Measurements from ENCODE around the gene DEAF1. TPM values are rescaled to one million over a fixed set of nuclear protein-coding genes. Genes with fewer than 3 reads are reported as not detected.

The DEAF1 gene
- total and polyA plus RNA-seq, 2 experiments from 2014 or later: 42.6 to 47.8 TPM

- Histone ChIP-seq H3F3A (replicated peaks; ENCODE audit: low read depth) (peaks cover 22% of the 10 kb centered on the region; the same call in 1 of the 2 replicates), H3K4me1 (ENCODE audit: insufficient read depth) (no peaks in the 10 kb centered on the region), H3K79me2 (replicated peaks; ENCODE audit: insufficient read depth) (peaks cover 3% of the 10 kb centered on the region; the same call in 1 of the 2 replicates), H3K4me2 (no peak overlapping the region), H2AFZ (no peak overlapping the region), H3K36me3 (ENCODE audit: insufficient read depth) (no peaks in the 10 kb centered on the region), H3K9me2 (ENCODE audit: insufficient read depth) (no peaks in the 10 kb centered on the region), H3K27ac (ENCODE audit: low read depth) (no peak overlapping the region), H4K20me1 (replicated peaks; ENCODE audit: insufficient read depth) (peaks cover 13% of the 10 kb centered on the region; the same call in 1 of the 2 replicates), H3K4me3 (no peak overlapping the region), H3K27me3 (ENCODE audit: insufficient read depth) (no peaks in the 10 kb centered on the region)
- peaks cover 27% of the 10 kb centered on the region for H3K36me3 Mint-ChIP-seq (ENCODE audit: low read depth)
- ATAC-seq (no peak), DNase-seq (ENCODE audit: low spot score) (no peak)
- no peak overlapping the region for H3K27ac Mint-ChIP-seq
- no peak overlapping the region for H3K4me3 Mint-ChIP-seq
- H3K27me3 Mint-ChIP-seq (ENCODE audit: insufficient read depth, low read depth, poor library complexity): peaks cover 3% of the 10 kb centered on the region
- TF ChIP-seq STAT1 (IDR thresholded peaks at IDR 0.05; ENCODE audit: unreplicated experiment) (no peak), NANOG (IDR thresholded peaks at IDR 0.05; ENCODE audit: borderline replicate concordance) (no peak), REST (IDR thresholded peaks at IDR 0.05; ENCODE audit: unreplicated experiment) (no peak), EZH2 (IDR thresholded peaks at IDR 0.05; ENCODE audit: low read depth, unreplicated experiment) (no peak), ZNF462 (CRISPR knock-in tag; IDR thresholded peaks at IDR 0.05) (no peak), JUNB (IDR thresholded peaks at IDR 0.05; ENCODE audit: unreplicated experiment) (no peak), POLR2AphosphoS5 (IDR thresholded peaks at IDR 0.05; ENCODE audit: low read depth) (no peak), ETS1 (IDR thresholded peaks at IDR 0.05) (no peak), EZH2phosphoT487 (IDR thresholded peaks at IDR 0.05; ENCODE audit: unreplicated experiment) (no peak), ZNF114 (CRISPR knock-in tag; IDR thresholded peaks at IDR 0.05) (no peak), CTCF (conservative IDR thresholded peaks at IDR 0.05; ENCODE audit: low read depth in 2 of 2) (no peak)
- 0 out of 3 replicates have a peak, but pooled peaks cover 3% of the 10 kb centered on the region for H3K4me1 Mint-ChIP-seq
- H3K9me3 Mint-ChIP-seq: no peaks in the 10 kb centered on the region
Measured at GRCh38 chr11:665062-665703, 29.8 kb downstream of the DEAF1 start.

Measured in GM23338 (cell line).